Measurements from ENCODE around the gene DEFB112.

DEFB112 gene

GRCh38 chr6:50070101-50070500, 20.4 kb upstream of the DEFB112 start:
- Histone ChIP-seq H3K27ac (replicated peaks) (no peak overlapping the region), H3K27me3 (ENCODE audit: insufficient read depth, poor library complexity, severe bottlenecking) (no peaks in the 10 kb centered on the region), H3K4me3 (replicated peaks; ENCODE audit: insufficient read depth, low read length) (no peak overlapping the region)
- DNase-seq (ENCODE audit: low read depth in 1 of 2, low spot score in 1 of 2) = no peak
- TF ChIP-seq CTCF (IDR thresholded peaks at IDR 0.05; ENCODE audit: insufficient read depth, low read length) (no peak), REST (IDR thresholded peaks at IDR 0.05; ENCODE audit: insufficient replicate concordance, low read depth) (no peak), GABPA (IDR thresholded peaks at IDR 0.05; ENCODE audit: low read depth) (no peak), SPI1 (IDR thresholded peaks at IDR 0.05; ENCODE audit: borderline replicate concordance, low read depth) (no peak), POLR2AphosphoS5 (IDR thresholded peaks at IDR 0.05; ENCODE audit: low read depth) (no peak)

GRCh38 chr6:50062051-50062450, 12.3 kb upstream of the DEFB112 start:
- Histone ChIP-seq H3K27me3 (ENCODE audit: insufficient read depth, poor library complexity, severe bottlenecking) (no peaks in the 10 kb centered on the region), H3K27ac (replicated peaks) (no peak overlapping the region), H3K4me3 (replicated peaks; ENCODE audit: insufficient read depth, low read length) (no peak overlapping the region)
- DNase-seq (ENCODE audit: low read depth in 1 of 2, low spot score in 1 of 2) = no peak
- TF ChIP-seq REST (IDR thresholded peaks at IDR 0.05; ENCODE audit: insufficient replicate concordance, low read depth) (no peak), POLR2AphosphoS5 (IDR thresholded peaks at IDR 0.05; ENCODE audit: low read depth) (no peak), SPI1 (IDR thresholded peaks at IDR 0.05; ENCODE audit: borderline replicate concordance, low read depth) (no peak), GABPA (IDR thresholded peaks at IDR 0.05; ENCODE audit: low read depth) (no peak), CTCF (IDR thresholded peaks at IDR 0.05; ENCODE audit: insufficient read depth, low read length) (peak; percentile 32)

- no peak overlapping the region for H3K4me3 ChIP-seq (replicated peaks; ENCODE audit: insufficient read depth, low read length)
- DNase-seq (ENCODE audit: low read depth in 1 of 2, low spot score in 1 of 2) = no peak
- TF ChIP-seq REST (IDR thresholded peaks at IDR 0.05; ENCODE audit: insufficient replicate concordance, low read depth) (no peak), POLR2AphosphoS5 (IDR thresholded peaks at IDR 0.05; ENCODE audit: low read depth) (no peak), CTCF (IDR thresholded peaks at IDR 0.05; ENCODE audit: insufficient read depth, low read length) (no peak), GABPA (IDR thresholded peaks at IDR 0.05; ENCODE audit: low read depth) (no peak), SPI1 (IDR thresholded peaks at IDR 0.05; ENCODE audit: borderline replicate concordance, low read depth) (no peak)
- H3K27ac ChIP-seq (replicated peaks) = no peak overlapping the region
- H3K27me3 ChIP-seq (ENCODE audit: insufficient read depth, poor library complexity, severe bottlenecking) = no peaks in the 10 kb centered on the region
Measured at GRCh38 chr6:50056242-50056641, 6.5 kb upstream of the DEFB112 start.

All from HL-60 (cell line).